ENCODE measurements around the gene ABCC9.

- no peak for TF ChIP-seq CTCF (IDR thresholded peaks at IDR 0.05; ENCODE audit: insufficient read depth, low read length, poor library complexity, severe bottlenecking)
- TF ChIP-seq EZH2phosphoT487 (conservative IDR thresholded peaks at IDR 0.05; ENCODE audit: low read length) = no peak
These were observed 155.1 kb downstream of the ABCC9 start for GRCh38 chr12:21786041-21786531.

Data from SU-DHL-6 (cell line).